ENCODE measurements around the gene HNRNPL. TPM values are rescaled to one million over a fixed set of nuclear protein-coding genes. Genes with fewer than 3 reads are reported as not detected.

HNRNPL gene
- total and polyA plus RNA-seq, 9 of the 15 experiments (the other 6 are each of a cell fraction or from before 2014, with no cell fraction given), result 39.5 to 610 (median 299) TPM

DNA sequence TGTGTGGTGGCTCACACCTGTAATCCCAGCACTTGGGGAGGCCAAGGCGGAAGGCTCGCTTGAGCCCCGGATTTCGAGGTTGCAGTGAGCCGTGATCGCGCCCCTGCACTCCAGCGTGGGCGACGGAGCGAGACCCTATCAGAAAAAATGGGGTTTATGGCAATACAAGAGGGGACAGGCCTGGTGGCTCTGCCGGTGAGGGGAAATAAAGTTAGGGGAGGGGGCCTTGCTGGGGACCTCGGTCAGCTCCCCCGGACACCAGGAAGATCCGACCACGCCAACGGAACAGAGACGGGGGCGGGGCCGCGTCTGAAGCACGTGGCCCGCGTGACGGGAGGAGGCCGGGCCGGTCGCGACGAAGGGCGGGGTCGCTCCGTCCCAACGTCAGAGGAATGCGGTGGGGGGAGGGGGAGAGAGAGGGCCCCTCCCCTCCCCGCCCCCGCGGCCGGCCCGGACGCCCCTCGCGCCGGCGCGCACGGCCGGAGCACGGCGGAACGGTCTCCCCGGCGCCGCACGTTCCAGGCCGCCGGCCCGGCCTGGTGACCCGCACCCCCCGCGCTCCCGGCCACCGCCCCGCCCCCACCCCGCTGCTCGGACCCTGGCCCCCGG, 1.9 kb upstream of the HNRNPL start (continued):
- TF ChIP-seq, protein P1, sequence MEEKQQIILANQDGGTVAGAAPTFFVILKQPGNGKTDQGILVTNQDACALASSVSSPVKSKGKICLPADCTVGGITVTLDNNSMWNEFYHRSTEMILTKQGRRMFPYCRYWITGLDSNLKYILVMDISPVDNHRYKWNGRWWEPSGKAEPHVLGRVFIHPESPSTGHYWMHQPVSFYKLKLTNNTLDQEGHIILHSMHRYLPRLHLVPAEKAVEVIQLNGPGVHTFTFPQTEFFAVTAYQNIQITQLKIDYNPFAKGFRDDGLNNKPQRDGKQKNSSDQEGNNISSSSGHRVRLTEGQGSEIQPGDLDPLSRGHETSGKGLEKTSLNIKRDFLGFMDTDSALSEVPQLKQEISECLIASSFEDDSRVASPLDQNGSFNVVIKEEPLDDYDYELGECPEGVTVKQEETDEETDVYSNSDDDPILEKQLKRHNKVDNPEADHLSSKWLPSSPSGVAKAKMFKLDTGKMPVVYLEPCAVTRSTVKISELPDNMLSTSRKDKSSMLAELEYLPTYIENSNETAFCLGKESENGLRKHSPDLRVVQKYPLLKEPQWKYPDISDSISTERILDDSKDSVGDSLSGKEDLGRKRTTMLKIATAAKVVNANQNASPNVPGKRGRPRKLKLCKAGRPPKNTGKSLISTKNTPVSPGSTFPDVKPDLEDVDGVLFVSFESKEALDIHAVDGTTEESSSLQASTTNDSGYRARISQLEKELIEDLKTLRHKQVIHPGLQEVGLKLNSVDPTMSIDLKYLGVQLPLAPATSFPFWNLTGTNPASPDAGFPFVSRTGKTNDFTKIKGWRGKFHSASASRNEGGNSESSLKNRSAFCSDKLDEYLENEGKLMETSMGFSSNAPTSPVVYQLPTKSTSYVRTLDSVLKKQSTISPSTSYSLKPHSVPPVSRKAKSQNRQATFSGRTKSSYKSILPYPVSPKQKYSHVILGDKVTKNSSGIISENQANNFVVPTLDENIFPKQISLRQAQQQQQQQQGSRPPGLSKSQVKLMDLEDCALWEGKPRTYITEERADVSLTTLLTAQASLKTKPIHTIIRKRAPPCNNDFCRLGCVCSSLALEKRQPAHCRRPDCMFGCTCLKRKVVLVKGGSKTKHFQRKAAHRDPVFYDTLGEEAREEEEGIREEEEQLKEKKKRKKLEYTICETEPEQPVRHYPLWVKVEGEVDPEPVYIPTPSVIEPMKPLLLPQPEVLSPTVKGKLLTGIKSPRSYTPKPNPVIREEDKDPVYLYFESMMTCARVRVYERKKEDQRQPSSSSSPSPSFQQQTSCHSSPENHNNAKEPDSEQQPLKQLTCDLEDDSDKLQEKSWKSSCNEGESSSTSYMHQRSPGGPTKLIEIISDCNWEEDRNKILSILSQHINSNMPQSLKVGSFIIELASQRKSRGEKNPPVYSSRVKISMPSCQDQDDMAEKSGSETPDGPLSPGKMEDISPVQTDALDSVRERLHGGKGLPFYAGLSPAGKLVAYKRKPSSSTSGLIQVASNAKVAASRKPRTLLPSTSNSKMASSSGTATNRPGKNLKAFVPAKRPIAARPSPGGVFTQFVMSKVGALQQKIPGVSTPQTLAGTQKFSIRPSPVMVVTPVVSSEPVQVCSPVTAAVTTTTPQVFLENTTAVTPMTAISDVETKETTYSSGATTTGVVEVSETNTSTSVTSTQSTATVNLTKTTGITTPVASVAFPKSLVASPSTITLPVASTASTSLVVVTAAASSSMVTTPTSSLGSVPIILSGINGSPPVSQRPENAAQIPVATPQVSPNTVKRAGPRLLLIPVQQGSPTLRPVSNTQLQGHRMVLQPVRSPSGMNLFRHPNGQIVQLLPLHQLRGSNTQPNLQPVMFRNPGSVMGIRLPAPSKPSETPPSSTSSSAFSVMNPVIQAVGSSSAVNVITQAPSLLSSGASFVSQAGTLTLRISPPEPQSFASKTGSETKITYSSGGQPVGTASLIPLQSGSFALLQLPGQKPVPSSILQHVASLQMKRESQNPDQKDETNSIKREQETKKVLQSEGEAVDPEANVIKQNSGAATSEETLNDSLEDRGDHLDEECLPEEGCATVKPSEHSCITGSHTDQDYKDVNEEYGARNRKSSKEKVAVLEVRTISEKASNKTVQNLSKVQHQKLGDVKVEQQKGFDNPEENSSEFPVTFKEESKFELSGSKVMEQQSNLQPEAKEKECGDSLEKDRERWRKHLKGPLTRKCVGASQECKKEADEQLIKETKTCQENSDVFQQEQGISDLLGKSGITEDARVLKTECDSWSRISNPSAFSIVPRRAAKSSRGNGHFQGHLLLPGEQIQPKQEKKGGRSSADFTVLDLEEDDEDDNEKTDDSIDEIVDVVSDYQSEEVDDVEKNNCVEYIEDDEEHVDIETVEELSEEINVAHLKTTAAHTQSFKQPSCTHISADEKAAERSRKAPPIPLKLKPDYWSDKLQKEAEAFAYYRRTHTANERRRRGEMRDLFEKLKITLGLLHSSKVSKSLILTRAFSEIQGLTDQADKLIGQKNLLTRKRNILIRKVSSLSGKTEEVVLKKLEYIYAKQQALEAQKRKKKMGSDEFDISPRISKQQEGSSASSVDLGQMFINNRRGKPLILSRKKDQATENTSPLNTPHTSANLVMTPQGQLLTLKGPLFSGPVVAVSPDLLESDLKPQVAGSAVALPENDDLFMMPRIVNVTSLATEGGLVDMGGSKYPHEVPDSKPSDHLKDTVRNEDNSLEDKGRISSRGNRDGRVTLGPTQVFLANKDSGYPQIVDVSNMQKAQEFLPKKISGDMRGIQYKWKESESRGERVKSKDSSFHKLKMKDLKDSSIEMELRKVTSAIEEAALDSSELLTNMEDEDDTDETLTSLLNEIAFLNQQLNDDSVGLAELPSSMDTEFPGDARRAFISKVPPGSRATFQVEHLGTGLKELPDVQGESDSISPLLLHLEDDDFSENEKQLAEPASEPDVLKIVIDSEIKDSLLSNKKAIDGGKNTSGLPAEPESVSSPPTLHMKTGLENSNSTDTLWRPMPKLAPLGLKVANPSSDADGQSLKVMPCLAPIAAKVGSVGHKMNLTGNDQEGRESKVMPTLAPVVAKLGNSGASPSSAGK (IDR thresholded peaks at IDR 0.05), result peak; percentile 87
- no peak for TF ChIP-seq KDM5B (IDR thresholded peaks at IDR 0.05; ENCODE audit: insufficient replicate concordance, low read depth, low read length)
- no peak for TF ChIP-seq ZNF124 (CRISPR knock-in tag; IDR thresholded peaks at IDR 0.05)
- TF ChIP-seq GATAD2B (IDR thresholded peaks at IDR 0.05; ENCODE audit: borderline replicate concordance), result peak; percentile 58; the same call in 1 of the 2 replicates
- no peak for TF ChIP-seq SREBF2 (CRISPR knock-in tag; IDR thresholded peaks at IDR 0.05)
- no peak for TF ChIP-seq E2F1 (CRISPR knock-in tag; IDR thresholded peaks at IDR 0.05)
- peak; percentile 48 for TF ChIP-seq SOX6 (IDR thresholded peaks at IDR 0.05)
- peak; percentile 98 for TF ChIP-seq MYC (IDR thresholded peaks at IDR 0.05; ENCODE audit: low read depth, low read length)
- TF ChIP-seq MYC (CRISPR knock-in tag; IDR thresholded peaks at IDR 0.05; ENCODE audit: borderline replicate concordance, low read depth), result no peak
- no peak for TF ChIP-seq WHSC1 (IDR thresholded peaks at IDR 0.05; ENCODE audit: low read length)
- peak; percentile 58; the same call in 1 of the 2 replicates for TF ChIP-seq ZBTB17 (CRISPR knock-in tag; IDR thresholded peaks at IDR 0.05)
- TF ChIP-seq PURB (CRISPR knock-in tag; IDR thresholded peaks at IDR 0.05; ENCODE audit: low read depth), result no peak
- TF ChIP-seq SRF (CRISPR knock-in tag; IDR thresholded peaks at IDR 0.05), result no peak
- peak; percentile 44 for TF ChIP-seq CBFA2T2 (conservative IDR thresholded peaks at IDR 0.05)
- TF ChIP-seq, protein P2, sequence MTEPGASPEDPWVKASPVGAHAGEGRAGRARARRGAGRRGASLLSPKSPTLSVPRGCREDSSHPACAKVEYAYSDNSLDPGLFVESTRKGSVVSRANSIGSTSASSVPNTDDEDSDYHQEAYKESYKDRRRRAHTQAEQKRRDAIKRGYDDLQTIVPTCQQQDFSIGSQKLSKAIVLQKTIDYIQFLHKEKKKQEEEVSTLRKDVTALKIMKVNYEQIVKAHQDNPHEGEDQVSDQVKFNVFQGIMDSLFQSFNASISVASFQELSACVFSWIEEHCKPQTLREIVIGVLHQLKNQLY (CRISPR knock-in tag; conservative IDR thresholded peaks at IDR 0.05), result no peak
- TF ChIP-seq MCM7 (IDR thresholded peaks at IDR 0.05), result no peak
